Endothelial cell of umbilical vein (primary cell): Measurements from ENCODE around the gene LYSMD3.

Source experiments
- CTCF ChIP-seq, 2 donors: IDR thresholded peaks; 1 replicate in 1 of 2; 2 replicates in 1 of 2; pipeline ENCODE4 v1.5.1; 2011; ENCODE audit warnings: low read length in 2 of 2, mild to moderate bottlenecking in 2 of 2, moderate library complexity in 2 of 2, control low read depth in 1 of 2, inconsistent platforms in 1 of 2, low read depth in 1 of 2; ENCODE audit not compliant: insufficient read depth in 1 of 2; ENCODE audit errors: extremely low read depth in 1 of 2
- EZH2 ChIP-seq: IDR thresholded peaks from 2 replicates; pipeline ENCODE4 v1.6.1; 2012; ENCODE audit warnings: borderline replicate concordance, low read depth, mild to moderate bottlenecking, moderate library complexity, low read length, inconsistent platforms; ENCODE audit not compliant: severe bottlenecking
- JUN ChIP-seq: IDR thresholded peaks from 2 replicates; pipeline ENCODE4 v1.6.1; 2011; ENCODE audit warnings: borderline replicate concordance, low read depth; ENCODE audit not compliant: insufficient read length, insufficient read depth
- POLR2A ChIP-seq: IDR thresholded peaks from 2 replicates; pipeline ENCODE4 v1.6.1; 2012; ENCODE audit warnings: low read depth, mild to moderate bottlenecking, control low read depth, low read length
- POLR2AphosphoS5 ChIP-seq: IDR thresholded peaks from 2 replicates; pipeline ENCODE4 v1.6.1; 2012; ENCODE audit warnings: low read depth, mild to moderate bottlenecking, control low read depth, low read length, moderate library complexity; ENCODE audit not compliant: insufficient read depth

- TF ChIP-seq CTCF (IDR thresholded peaks at IDR 0.05; ENCODE audit: extremely low read depth in 1 of 2, insufficient read depth in 1 of 2, low read depth in 1 of 2, low read length in 2 of 2) (no peak), POLR2A (no peak), POLR2AphosphoS5 (no peak), EZH2 (no peak), JUN (no peak)
Measured at GRCh38 chr5:90494043-90494442, 35.3 kb downstream of the LYSMD3 start.
